Left ventricle myocardium superior (tissue), 1 donor: ENCODE data around the gene SETD5. TPM values are rescaled to one million over a fixed set of nuclear protein-coding genes. Genes with fewer than 3 reads are reported as not detected.

Source experiments
- ATAC-seq: fragments of 200-7000 bp; cut with Tn5 transposase; one replicate; pipeline ENCODE4 v1.9.1; 2020; ENCODE audit warnings: mild to moderate bottlenecking, moderate library complexity
- DNase-seq: peaks from one replicate; pipeline ENCODE4 v3.0.0-alpha.2; 2020
- intact Hi-C: fragments of 100-400 bp; cut with micrococcal nuclease; formaldehyde crosslinking; loops from one replicate; pipeline ENCODE4 v1.11.0; 2022
- long read RNA-seq: library from polyadenylated mRNA; unstranded; transcript quantifications from one replicate; pipeline ENCODE4 v2.0.0, GENCODE V29; 2021
- total RNA-seq: library from RNA; stranded (reverse); fragmentation: NEBNext Ultra II Directional; extraction: Animal tissue kit (Norgen Biotek cat#: 25700); gene quantifications from one replicate; pipeline ENCODE4 v1.2.1, GENCODE V29; 2021
- donor health status: DM: no; HTN: yes; CAD: no; lungs with severe emphysema.

The SETD5 gene
- total RNA-seq, result 60.2 TPM
- long read RNA-seq, partial matches to known transcripts, result 13 of 20 reads
- long read RNA-seq, other reads (novel, unspliced or antisense), result 7 of 20 reads

DNA sequence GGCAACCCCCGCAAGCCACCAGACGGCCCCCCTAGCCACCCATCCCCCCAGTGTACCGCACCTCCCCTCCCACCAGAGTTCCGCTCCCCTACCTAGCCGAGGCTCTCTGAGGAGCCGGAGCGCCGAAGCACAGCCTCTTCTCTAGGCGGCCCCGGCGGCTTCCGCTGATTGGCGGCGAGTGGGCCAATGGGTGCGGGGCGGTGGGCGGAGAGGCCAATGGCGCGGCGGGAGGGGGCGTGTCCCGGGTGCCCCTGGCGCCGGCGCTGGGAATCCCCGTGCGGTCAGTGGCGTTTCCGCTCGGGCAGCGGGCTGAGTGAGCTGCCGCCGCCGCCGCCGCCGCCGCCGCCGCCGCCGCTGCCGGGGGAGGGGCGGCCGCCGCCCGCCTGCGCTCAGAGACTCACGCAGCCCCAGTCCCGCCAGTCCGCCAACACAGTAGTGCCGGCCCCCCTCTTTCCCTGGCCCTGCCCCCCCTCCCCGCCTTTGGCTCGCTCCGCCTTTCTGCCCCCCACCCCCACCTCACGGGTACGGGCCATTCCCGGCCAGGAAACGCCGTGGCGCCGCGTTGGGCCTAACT, at the start of gene SETD5:
SETD5 (plus strand) TSS at position 284 of the 574 bp plus-strand sequence. CDS start 31,324 bp downstream, outside the sequence.
- peak; percentile 80 for ATAC-seq
- intact Hi-C loops, result no loop called here
- DNase-seq, result peak; percentile 99

- intact Hi-C loops, result no loop called here
- DNase-seq (no peak), ATAC-seq (no peak)
Observed at GRCh38 chr3:9347887-9348286, 49.5 kb upstream of the SETD5 start.

- intact Hi-C loops, result no loop called here
- ATAC-seq, result no peak
- DNase-seq, result no peak
Observed at GRCh38 chr3:9349321-9350117, 47.9 kb upstream of the SETD5 start.

DNA sequence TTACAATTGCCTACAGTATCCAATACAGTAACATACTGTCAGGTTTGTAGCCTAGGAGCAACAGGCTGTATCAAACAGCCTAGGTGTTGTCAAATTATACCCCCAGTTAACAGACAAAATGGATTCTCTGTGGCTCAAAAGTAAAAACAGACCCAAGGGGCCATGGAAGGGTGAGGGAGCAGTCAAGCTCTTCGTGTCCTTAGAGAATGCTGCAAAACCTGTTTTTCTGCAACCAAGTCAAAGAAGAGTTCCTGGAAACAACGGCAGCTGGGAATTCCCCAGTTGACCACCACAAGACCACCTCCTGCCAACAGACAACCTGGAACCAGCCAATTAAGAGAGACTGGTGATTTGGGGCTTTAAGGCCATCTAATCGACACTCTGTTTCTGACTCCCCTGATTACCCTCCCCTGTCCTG, 45.7 kb upstream of the SETD5 start:
- ATAC-seq, result no peak
- intact Hi-C loops, result no loop called here

GRCh38 chr3:9352917-9353752, 44.3 kb upstream of the SETD5 start:
- peak; percentile 84 for ATAC-seq
- intact Hi-C loops, result no loop called here
- peak; percentile 70 for DNase-seq

More for the DNA sequence above, 45.7 kb upstream of the SETD5 start:
- no peak for DNase-seq

DNA sequence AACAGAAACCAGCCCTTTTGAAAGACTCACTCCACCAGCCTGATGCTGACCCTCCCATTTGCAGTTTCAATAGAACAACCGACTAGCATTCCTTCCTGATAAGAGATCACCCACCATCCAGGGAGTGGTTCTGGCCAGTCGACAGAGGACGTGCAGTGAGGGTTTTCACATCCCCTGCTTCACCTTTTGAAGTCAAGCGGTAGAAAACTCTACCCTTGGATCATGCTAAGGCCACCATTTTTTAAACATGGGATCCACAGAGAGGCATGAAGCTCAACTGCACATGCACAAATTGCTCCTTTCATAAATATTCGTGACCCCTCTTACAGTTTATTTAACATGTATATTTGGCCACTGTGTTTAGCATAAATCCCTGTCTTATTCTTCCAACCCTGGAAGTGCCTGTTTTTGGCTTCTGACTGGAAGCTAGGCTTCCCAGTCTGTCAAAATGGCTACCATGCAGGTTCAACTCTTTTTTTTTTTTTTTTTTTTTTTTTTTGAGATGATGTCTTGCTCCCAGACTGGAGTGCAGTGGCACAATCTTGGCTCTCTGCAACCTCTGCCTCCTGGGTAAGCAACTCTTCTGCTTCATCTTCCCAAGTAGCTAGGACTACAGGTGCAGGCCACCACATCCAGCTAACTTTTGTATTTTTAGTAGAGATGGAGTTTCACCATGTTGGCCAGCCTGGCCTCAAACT, 35.6 kb upstream of the SETD5 start:
- intact Hi-C loops, result no loop called here
- ATAC-seq (no peak), DNase-seq (no peak)

GRCh38 chr3:9362731-9363530, 34.5 kb upstream of the SETD5 start, which contains the start of gene THUMPD3:
Gene THUMPD3, plus strand, starts transcription at chr3:9363054. Its CDS starts 2,015 bp downstream, at chr3:9365069.
- ATAC-seq (peak; percentile 99), DNase-seq (peak; percentile 95)
- intact Hi-C loops, result no loop called here

DNA sequence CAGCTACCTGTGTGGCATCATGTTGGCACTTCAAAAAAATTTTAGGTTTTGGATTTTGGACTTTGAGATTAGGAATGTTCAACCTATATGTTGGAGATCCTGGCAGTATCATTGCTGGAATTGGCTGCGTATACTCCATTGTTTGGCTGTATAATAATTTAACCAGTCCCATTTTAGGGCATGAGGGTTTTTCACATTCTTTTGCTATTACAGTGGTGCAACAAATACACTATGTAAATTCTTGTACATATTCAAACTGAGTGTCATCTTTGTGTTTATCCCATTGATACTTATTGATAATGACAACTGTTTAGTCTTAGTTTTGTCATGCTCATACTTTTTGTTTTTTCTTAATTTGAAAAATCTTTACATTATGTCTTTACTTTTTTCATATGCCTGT, 27.9 kb upstream of the SETD5 start:
- intact Hi-C loops, result no loop called here

DNA sequence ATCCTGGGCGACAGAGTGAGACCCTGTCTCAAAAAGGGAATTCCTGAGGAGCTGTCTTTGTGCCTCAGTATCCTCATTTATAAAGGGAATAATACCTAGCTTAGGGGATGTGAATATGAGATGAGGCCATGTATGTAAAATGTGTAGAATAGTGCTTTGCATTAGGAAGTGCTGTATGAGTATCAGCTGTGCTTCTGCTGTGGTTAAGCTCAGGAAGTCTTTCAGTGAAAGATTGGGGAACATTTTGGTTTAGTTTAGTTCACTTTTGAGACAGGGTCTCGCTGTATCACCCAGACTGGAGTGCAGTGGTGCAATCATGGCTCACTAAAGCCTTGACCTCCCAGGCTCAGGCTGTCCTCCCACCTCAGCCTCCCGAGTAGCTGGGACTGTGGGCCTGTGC, 23.9 kb upstream of the SETD5 start:
- DNase-seq (no peak), ATAC-seq (no peak)
- intact Hi-C loops, result no loop called here

More for the DNA sequence above, 27.9 kb upstream of the SETD5 start:
- ATAC-seq, result no peak
- no peak for DNase-seq

GRCh38 chr3:9377981-9378380, 19.4 kb upstream of the SETD5 start:
- ATAC-seq (no peak), DNase-seq (no peak)
- intact Hi-C loops, result no loop called here

DNA sequence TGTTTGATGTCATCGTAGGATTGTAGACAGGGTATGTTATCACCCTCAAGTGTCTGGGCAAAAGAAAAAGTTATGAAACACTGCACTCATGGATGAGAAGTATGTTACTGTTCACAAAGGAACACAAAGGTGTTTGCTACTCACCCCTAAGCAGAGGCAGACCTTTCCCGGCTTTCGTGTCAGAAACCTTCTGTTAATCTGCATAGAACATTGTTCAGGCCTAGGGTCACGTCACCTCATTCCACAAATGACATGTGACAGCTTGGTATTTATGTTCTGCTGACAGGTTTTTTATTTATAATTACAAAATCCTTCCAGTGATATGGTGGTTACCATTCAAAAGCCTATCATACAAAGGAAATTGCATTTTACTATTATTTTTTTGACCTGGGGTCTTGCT, 18.1 kb upstream of the SETD5 start:
- DNase-seq (no peak), ATAC-seq (peak; percentile 58)
- intact Hi-C loops, result no loop called here

- DNase-seq, result no peak
- intact Hi-C loops, result loop anchor here (10.0 kb wide), 1 partner anchor 85 kb away; no protein-coding TSS in a partner anchor
- no peak for ATAC-seq
Observed at GRCh38 chr3:9380014-9380413, 17.4 kb upstream of the SETD5 start.

GRCh38 chr3:9384141-9384828, 13.1 kb upstream of the SETD5 start:
- intact Hi-C loops, result loop anchor here (10.0 kb wide), 1 partner anchor 81 kb away; no protein-coding TSS in a partner anchor
- no peak for ATAC-seq

GRCh38 chr3:9385187-9386077, 12.0 kb upstream of the SETD5 start:
- ATAC-seq (no peak), DNase-seq (no peak)
- intact Hi-C loops, result loop anchor here (10.0 kb wide), 1 partner anchor 79 kb away; no protein-coding TSS in a partner anchor

More at GRCh38 chr3:9384141-9384828, 13.1 kb upstream of the SETD5 start:
- no peak for DNase-seq

DNA sequence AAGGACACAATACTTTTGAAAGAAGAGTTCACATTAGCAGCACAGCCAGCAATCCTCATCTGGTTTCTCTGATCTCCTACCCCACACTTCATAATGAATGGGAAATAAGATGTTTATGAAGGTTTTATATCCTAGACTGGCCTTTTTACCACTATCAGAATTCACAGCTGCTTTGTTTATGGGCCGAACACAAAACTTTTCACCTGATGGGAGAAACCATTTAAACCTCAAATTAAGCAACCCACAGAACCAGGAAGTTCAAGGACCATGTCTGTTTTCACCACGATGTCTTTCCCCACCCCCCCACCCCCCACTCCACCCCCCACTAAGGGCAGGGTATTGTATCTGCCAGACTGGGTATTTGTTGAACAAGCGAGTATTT, 11.3 kb upstream of the SETD5 start:
- DNase-seq, result no peak

More for the DNA sequence above, 11.3 kb upstream of the SETD5 start:
- intact Hi-C loops, result loop anchor here (10.0 kb wide), 1 partner anchor 79 kb away; no protein-coding TSS in a partner anchor
- ATAC-seq, result no peak
